ENCODE data around the gene ANKRD28.

DNA sequence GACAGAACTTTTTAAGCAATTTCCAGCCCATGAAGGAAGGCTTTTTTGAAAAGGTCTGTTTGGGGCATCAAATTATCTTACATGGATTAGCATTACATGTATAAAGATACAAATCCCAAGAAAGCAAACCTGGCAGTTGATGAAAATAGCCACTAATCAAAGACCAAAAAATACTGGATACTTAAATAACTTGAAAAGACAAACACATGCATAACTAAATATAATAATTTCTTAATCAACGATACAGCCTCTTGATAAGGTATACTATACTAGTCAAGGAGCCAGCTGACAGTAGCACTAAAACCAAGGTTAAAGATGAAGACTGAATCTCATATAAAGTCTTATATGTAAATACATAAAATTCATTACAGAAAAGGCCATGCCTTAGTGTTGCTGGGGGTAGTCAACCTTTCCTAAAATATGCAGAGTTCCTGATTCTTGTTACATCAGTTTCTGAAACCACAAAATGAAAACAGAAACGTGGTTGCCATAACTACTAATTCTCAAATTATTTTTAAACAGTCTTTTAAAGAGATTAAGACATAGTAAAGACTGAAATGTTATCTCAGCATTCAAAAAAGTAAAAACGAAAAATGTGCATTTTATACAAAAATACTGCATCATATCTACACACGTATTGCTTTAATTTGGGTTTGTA lies 2.0 kb downstream of the ANKRD28 start:
- TF ChIP-seq, protein P1, sequence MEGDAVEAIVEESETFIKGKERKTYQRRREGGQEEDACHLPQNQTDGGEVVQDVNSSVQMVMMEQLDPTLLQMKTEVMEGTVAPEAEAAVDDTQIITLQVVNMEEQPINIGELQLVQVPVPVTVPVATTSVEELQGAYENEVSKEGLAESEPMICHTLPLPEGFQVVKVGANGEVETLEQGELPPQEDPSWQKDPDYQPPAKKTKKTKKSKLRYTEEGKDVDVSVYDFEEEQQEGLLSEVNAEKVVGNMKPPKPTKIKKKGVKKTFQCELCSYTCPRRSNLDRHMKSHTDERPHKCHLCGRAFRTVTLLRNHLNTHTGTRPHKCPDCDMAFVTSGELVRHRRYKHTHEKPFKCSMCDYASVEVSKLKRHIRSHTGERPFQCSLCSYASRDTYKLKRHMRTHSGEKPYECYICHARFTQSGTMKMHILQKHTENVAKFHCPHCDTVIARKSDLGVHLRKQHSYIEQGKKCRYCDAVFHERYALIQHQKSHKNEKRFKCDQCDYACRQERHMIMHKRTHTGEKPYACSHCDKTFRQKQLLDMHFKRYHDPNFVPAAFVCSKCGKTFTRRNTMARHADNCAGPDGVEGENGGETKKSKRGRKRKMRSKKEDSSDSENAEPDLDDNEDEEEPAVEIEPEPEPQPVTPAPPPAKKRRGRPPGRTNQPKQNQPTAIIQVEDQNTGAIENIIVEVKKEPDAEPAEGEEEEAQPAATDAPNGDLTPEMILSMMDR (conservative IDR thresholded peaks at IDR 0.05), result no peak
- TF ChIP-seq EZH2 (IDR thresholded peaks at IDR 0.05; ENCODE audit: low read depth), result no peak
